H1 (cell line): ENCODE data around the gene EPB41L4A. TPM values are rescaled to one million over a fixed set of nuclear protein-coding genes. Genes with fewer than 3 reads are reported as not detected.

ENCODE experiments used
- CTCF ChIA-PET: fragments of 300-600 bp; sonication (Branson Sonifier 250); formaldehyde crosslinking; loops from one replicate; lab custom pipeline; 2021; ENCODE audit not compliant: partially characterized antibody; lab: Charles Lee
- POLR2A ChIA-PET: fragments of 300-600 bp; sonication (Branson Sonifier 250); formaldehyde crosslinking; loops from one replicate; lab custom pipeline; 2021; ENCODE audit warnings: inconsistent platforms; ENCODE audit not compliant: partially characterized antibody; lab: Charles Lee
- DNase-seq, 2 experiments: peaks; one replicate each; pipeline versions ENCODE4 v3.0.0 to v3.0.0-alpha.2; 2010 to 2022; ENCODE audit warnings: low spot score in 2 of 2, low read depth in 1 of 2, mixed read lengths in 1 of 2
- FAIRE-seq: peaks from 2 replicates; lab custom pipeline; 2011; peaks lifted over from hg19 to GRCh38; lab: Jason Lieb, UNC
- H2AFZ ChIP-seq: 2 replicates; pipeline ENCODE4 v1.8.1; 2012; ENCODE audit warnings: low read length, inconsistent platforms
- H2AK5ac ChIP-seq: 2 replicates; pipeline ENCODE4 v1.6.1; 2013; ENCODE audit warnings: low read depth, low read length
- H2BK120ac ChIP-seq: replicated peaks from 2 replicates; pipeline ENCODE3; 2013; ENCODE audit warnings: low read depth, low read length, inconsistent platforms
- H2BK12ac ChIP-seq: 2 replicates; pipeline ENCODE4 v1.6.1; 2013; ENCODE audit warnings: low read depth, low read length
- H2BK15ac ChIP-seq: 2 replicates; pipeline ENCODE4 v1.6.1; 2013; ENCODE audit warnings: low read length
- H2BK20ac ChIP-seq: 2 replicates; pipeline ENCODE4 v1.6.1; 2013; ENCODE audit warnings: low read length
- H2BK5ac ChIP-seq: 2 replicates; pipeline ENCODE4 v1.6.1; 2013; ENCODE audit warnings: low read depth, low read length
- H3K14ac ChIP-seq: 2 replicates; pipeline ENCODE4 v1.6.1; 2013; ENCODE audit warnings: inconsistent platforms; ENCODE audit not compliant: insufficient read length
- H3K18ac ChIP-seq: 2 replicates; pipeline ENCODE4 v1.6.1; 2013; ENCODE audit warnings: low read length; ENCODE audit errors: extremely low read depth
- H3K23ac ChIP-seq: 2 replicates; pipeline ENCODE4 v1.6.1; 2013; ENCODE audit warnings: inconsistent platforms; ENCODE audit not compliant: insufficient read length
- H3K23me2 ChIP-seq: 2 replicates; pipeline ENCODE4 v1.6.1; 2013; ENCODE audit warnings: low read depth, low read length
- H3K27ac ChIP-seq: 2 replicates; pipeline ENCODE4 v1.6.1; 2011; ENCODE audit warnings: low read depth, low read length, inconsistent platforms
- H3K27me3 ChIP-seq, 4 experiments: replicated peaks in 1 of 4; 1 replicate in 1 of 4; 2 replicates in 3 of 4; pipeline versions ENCODE4 v1.6.1 to v1.8.1; 2011 to 2013; ENCODE audit warnings: low read length in 3 of 4, mild to moderate bottlenecking in 3 of 4, inconsistent platforms in 2 of 4, mixed read lengths in 2 of 4, moderate library complexity in 1 of 4; ENCODE audit not compliant: control insufficient read depth in 3 of 4, insufficient read depth in 3 of 4; ENCODE audit errors: extremely low read depth in 1 of 4
- H3K36me3 ChIP-seq, 4 experiments: 2 replicates each; pipeline versions ENCODE4 v1.6.1 to v1.8.1; 2011 to 2013; ENCODE audit warnings: mild to moderate bottlenecking in 4 of 4, low read length in 3 of 4, moderate library complexity in 2 of 4, control low read depth in 1 of 4, inconsistent platforms in 1 of 4; ENCODE audit not compliant: insufficient read depth in 4 of 4, control insufficient read depth in 2 of 4
- H3K4ac ChIP-seq: replicated peaks from 2 replicates; pipeline ENCODE3; 2013; ENCODE audit warnings: low read length, low read depth, mixed read lengths, inconsistent platforms; ENCODE audit not compliant: insufficient read length
- H3K4me1 ChIP-seq, 4 experiments: replicated peaks in 1 of 4; 1 replicate in 1 of 4; 2 replicates in 3 of 4; pipeline versions ENCODE4 v1.6.1 to v1.8.1; 2011 to 2013; ENCODE audit warnings: low read length in 3 of 4, inconsistent platforms in 2 of 4, mixed read lengths in 1 of 4; ENCODE audit not compliant: insufficient read depth in 4 of 4, control insufficient read depth in 3 of 4
- H3K4me2 ChIP-seq, 2 experiments: 2 replicates each; pipeline versions ENCODE4 v1.6.1 to v1.8.1; 2011 to 2013; ENCODE audit warnings: low read depth in 2 of 2, low read length in 2 of 2, control low read depth in 1 of 2, inconsistent platforms in 1 of 2, mild to moderate bottlenecking in 1 of 2; ENCODE audit not compliant: insufficient read depth in 1 of 2
- H3K4me3 ChIP-seq, 4 experiments: fragments of 200-600, 300-600 bp in 1 of 4; sonication (generic), shearing (Covaris generic), sonication (Bioruptor Twin) in 1 of 4; 2 replicates each; pipeline versions ENCODE4 v1.5.1 to v1.8.1; 2011 to 2016; ENCODE audit warnings: low read length in 4 of 4, low read depth in 3 of 4, control low read depth in 2 of 4, inconsistent platforms in 2 of 4, mild to moderate bottlenecking in 2 of 4, mixed read lengths in 1 of 4, moderate library complexity in 1 of 4; ENCODE audit not compliant: insufficient read depth in 2 of 4; ENCODE audit errors: extremely low read depth in 1 of 4
- H3K56ac ChIP-seq: replicated peaks from 2 replicates; pipeline ENCODE3; 2013; ENCODE audit warnings: low read depth, mild to moderate bottlenecking, mixed read lengths, low read length, inconsistent platforms; ENCODE audit not compliant: insufficient read length
- H3K79me1 ChIP-seq: 2 replicates; pipeline ENCODE4 v1.6.1; 2013; ENCODE audit warnings: low read depth, low read length, control low read depth
- H3K79me2 ChIP-seq, 2 experiments: 2 replicates each; pipeline versions ENCODE4 v1.6.1 to v1.8.1; 2012 to 2013; ENCODE audit warnings: low read length in 2 of 2, mild to moderate bottlenecking in 2 of 2, inconsistent platforms in 1 of 2; ENCODE audit not compliant: insufficient read depth in 2 of 2, control insufficient read depth in 1 of 2
- H3K9ac ChIP-seq, 4 experiments: replicated peaks in 1 of 4; 1 replicate in 1 of 4; 2 replicates in 3 of 4; pipeline versions ENCODE4 v1.6.1 to v1.8.1; 2011 to 2013; ENCODE audit warnings: low read depth in 3 of 4, low read length in 3 of 4, control low read depth in 2 of 4, mild to moderate bottlenecking in 2 of 4, moderate library complexity in 2 of 4, inconsistent platforms in 1 of 4; ENCODE audit errors: extremely low read depth in 1 of 4
- H3K9me3 ChIP-seq, 2 experiments: 2 replicates each; pipeline versions ENCODE4 v1.6.1 to v1.8.1; 2012 to 2013; ENCODE audit warnings: mild to moderate bottlenecking in 2 of 2, moderate library complexity in 2 of 2, control low read depth in 1 of 2, inconsistent platforms in 1 of 2, low read depth in 1 of 2, low read length in 1 of 2, mixed read lengths in 1 of 2; ENCODE audit not compliant: insufficient read depth in 2 of 2
- H4K20me1 ChIP-seq, 2 experiments: replicated peaks in 1 of 2; 2 replicates each; pipeline versions ENCODE3 to v1.8.1; 2011 to 2013; ENCODE audit warnings: inconsistent platforms in 2 of 2, low read length in 2 of 2, mild to moderate bottlenecking in 1 of 2; ENCODE audit not compliant: insufficient read depth in 2 of 2, control insufficient read depth in 1 of 2
- H4K5ac ChIP-seq: 2 replicates; pipeline ENCODE4 v1.6.1; 2013; ENCODE audit warnings: low read length, low read depth, mixed read lengths, inconsistent platforms; ENCODE audit not compliant: insufficient read length
- H4K8ac ChIP-seq: 2 replicates; pipeline ENCODE4 v1.8.0; 2013; ENCODE audit warnings: mild to moderate bottlenecking, moderate library complexity, low read length, inconsistent platforms; ENCODE audit not compliant: insufficient read depth; ENCODE audit errors: extremely low read depth
- H4K91ac ChIP-seq: replicated peaks from 2 replicates; pipeline ENCODE3; 2013; ENCODE audit warnings: low read length, mixed read lengths, inconsistent platforms; ENCODE audit not compliant: insufficient read length
- CREB1 ChIP-seq: IDR thresholded peaks from 2 replicates; pipeline ENCODE4 v1.6.1; 2012; ENCODE audit warnings: inconsistent platforms
- EZH2 ChIP-seq: fragments of 200-600 bp; sonication (generic); IDR thresholded peaks from 2 replicates; pipeline ENCODE4 v1.7.1; 2012; ENCODE audit warnings: low read depth, mild to moderate bottlenecking, moderate library complexity, low read length, inconsistent platforms; ENCODE audit not compliant: severe bottlenecking
- JUND ChIP-seq: IDR thresholded peaks from 2 replicates; pipeline ENCODE4 v1.6.1; 2011; ENCODE audit warnings: mild to moderate bottlenecking, improper control_type of control experiment, low read length
- SAP30 ChIP-seq: fragments of 300-600 bp; sonication (generic); IDR thresholded peaks from 2 replicates; pipeline ENCODE4 v1.7.1; 2012; ENCODE audit warnings: low read length, moderate library complexity, mild to moderate bottlenecking, inconsistent platforms; ENCODE audit not compliant: insufficient read depth, insufficient replicate concordance
- SP2 ChIP-seq: IDR thresholded peaks from 2 replicates; pipeline ENCODE4 v1.6.1; 2012; ENCODE audit warnings: mild to moderate bottlenecking, low read length, inconsistent platforms
- TBP ChIP-seq: IDR thresholded peaks from 2 replicates; pipeline ENCODE4 v1.6.1; 2011; ENCODE audit warnings: low read depth, low read length, improper control_type of control experiment
- WGBS, 2 experiments: shearing (Covaris generic) in 1 of 2; methylation state at CpG; one replicate each; pipeline versions ENCODE4 v1.1.6 to v1.1.7; 2013 to 2015; ENCODE audit warnings: low lambda C conversion rate in 2 of 2, mixed read lengths in 2 of 2, inconsistent platforms in 1 of 2, low coverage in 1 of 2, missing lambda C conversion rate in 1 of 2; ENCODE audit not compliant: insufficient replicate concordance in 2 of 2, insufficient coverage in 1 of 2, insufficient read length in 1 of 2; ENCODE audit errors: extremely low coverage in 1 of 2, missing lambda C conversion rate in 1 of 2; 5-methylcytosine and 5-hydroxymethylcytosine counted together
- polyA plus RNA-seq, 7 experiments: library from polyadenylated mRNA; depleted of rRNA in 3 of 7; stranded (reverse) in 5 of 7; unstranded in 2 of 7; fragments of >200 nt in 5 of 7; fragments of 200-250 nt in 2 of 7; gene quantifications; 1 replicate in 5 of 7; 2 replicates in 1 of 7; 4 replicates in 1 of 7; pipeline versions ENCODE4 v1.2.1 to v1.2.3, GENCODE V29; 2011 to 2013; ENCODE audit warnings: missing spikeins in 2 of 7, mixed read lengths in 2 of 7
- total RNA-seq: library from RNA; stranded (reverse); fragmentation: NEBNext Ultra II Directional; extraction: Animal tissue kit (Norgen Biotek cat#: 25700); gene quantifications from 2 replicates; pipeline ENCODE4 v1.2.1, GENCODE V29; 2021

Gene EPB41L4A
- total and polyA plus RNA-seq, 2 of the 8 experiments (the other 6 are each of a cell fraction or from before 2014, with no cell fraction given): 1.6 to 4.6 TPM

DNA sequence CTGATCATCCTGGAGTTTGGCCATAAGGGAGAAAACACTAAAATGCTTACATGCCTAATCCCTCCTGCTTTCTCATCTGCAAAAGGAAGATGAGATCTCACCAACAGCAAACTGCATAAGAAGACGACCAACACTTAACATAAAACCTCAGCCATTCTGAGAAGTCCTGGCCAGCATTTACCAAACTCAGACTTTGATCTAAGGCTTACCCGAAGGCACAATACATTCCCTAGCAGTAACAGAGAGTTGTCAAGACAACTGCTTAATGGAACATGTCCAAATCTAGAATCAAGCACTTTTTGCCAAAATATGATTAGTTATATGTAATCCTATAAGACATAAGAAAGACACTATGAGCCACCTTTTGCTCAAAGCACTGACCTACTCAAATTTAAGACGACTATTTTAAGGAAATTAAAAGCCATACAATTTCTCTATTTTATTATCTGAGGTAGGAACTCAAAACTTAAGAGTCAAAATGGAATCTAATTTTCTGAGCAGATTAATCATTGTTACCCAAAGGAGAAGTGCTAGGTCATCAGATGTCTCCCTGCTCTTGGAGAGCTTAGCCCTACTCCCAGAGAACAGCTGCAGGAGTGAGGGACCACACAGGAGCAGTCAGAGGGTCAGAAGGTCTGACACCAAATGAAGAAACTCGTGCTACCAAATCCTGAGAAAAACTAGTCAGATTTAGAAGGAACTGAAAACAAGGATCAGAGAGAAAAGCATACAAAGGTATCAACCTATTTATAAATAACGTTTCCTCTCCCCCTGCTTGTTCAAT, 39.3 kb downstream of the EPB41L4A start:
- Histone ChIP-seq H3K4me1 (no peaks in the 10 kb centered on the region), H4K91ac (no peak overlapping the region), H2AFZ (no peak overlapping the region), H2AK5ac (no peak overlapping the region), H2BK120ac (no peak overlapping the region), H3K23ac (no peak overlapping the region), H4K5ac (no peak overlapping the region), H3K23me2 (no peaks in the 10 kb centered on the region), H4K20me1 (peaks cover 0 to 1% of the 10 kb centered on the region in 2 experiments), H4K8ac (no peak overlapping the region), H3K79me1 (no peaks in the 10 kb centered on the region), H2BK20ac (no peak overlapping the region), H3K9me3 (no peaks in the 10 kb centered on the region), H3K4me2 (no peak overlapping the region), H3K27ac (no peak overlapping the region), H3K27me3 (no peaks in the 10 kb centered on the region), H3K79me2 (no peaks in the 10 kb centered on the region), H3K4me3 (no peak overlapping the region), H2BK12ac (no peak overlapping the region), H3K9ac (no peak overlapping the region), H3K18ac (no peak overlapping the region), H3K14ac (no peak overlapping the region), H2BK15ac (no peak overlapping the region), H3K36me3 (no peaks in the 10 kb centered on the region), H3K4ac (no peak overlapping the region), H2BK5ac (no peak overlapping the region), H3K56ac (no peak overlapping the region)
- FAIRE-seq (no peak), DNase-seq (no peak)
- CTCF ChIA-PET: no interaction called here
- POLR2A ChIA-PET: no interaction called here
- 75% methylated on average over 5 of the region's 5 CpGs; no CpG with 5 or more reads in 1 of the 2 experiments for WGBS, 2 experiments
- TF ChIP-seq EZH2: no peak
- no peak for TF ChIP-seq CREB1
- no peak for TF ChIP-seq JUND
- no peak for TF ChIP-seq TBP
- no peak for TF ChIP-seq SAP30
- no peak for TF ChIP-seq SP2
